ENCODE measurements around the gene NOP10. TPM values are rescaled to one million over a fixed set of nuclear protein-coding genes. Genes with fewer than 3 reads are reported as not detected.

The NOP10 gene
- total and polyA plus RNA-seq, 2 of the 8 experiments (the other 6 are each of a cell fraction or from before 2014, with no cell fraction given) = 285 to 981 TPM

DNA sequence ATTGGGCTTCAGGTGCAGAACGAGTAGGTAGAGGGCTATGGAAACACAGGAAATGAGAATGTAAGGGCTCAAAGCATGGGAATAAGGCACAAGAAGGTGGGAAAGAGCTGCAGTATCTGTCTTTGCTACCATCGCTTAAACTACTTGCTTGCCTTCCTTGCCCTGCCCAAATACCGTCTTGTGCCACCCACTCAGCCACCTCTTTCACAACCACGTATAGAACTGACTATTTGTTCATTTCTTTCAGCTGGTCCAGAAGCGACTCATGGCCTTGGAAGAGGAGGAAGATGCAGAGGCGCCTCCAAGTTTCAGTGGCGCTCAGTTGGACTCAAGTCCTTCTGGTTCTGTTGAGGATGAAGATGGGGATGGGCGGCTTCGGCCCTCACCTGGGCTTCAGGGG, 12.3 kb upstream of the NOP10 start:
- peaks cover 7 to 33% (median 23%) of the 10 kb centered on the region in 4 experiments for H3K36me3 ChIP-seq (ENCODE audit: control insufficient read depth in 2 of 4, insufficient read depth in 4 of 4, low read length in 3 of 4)
- H3K4ac ChIP-seq (replicated peaks; ENCODE audit: insufficient read length, low read depth, low read length) = no peak overlapping the region
- H4K20me1 ChIP-seq (replicated peaks in 1 of 2; ENCODE audit: control insufficient read depth in 1 of 2, insufficient read depth in 2 of 2, low read length in 2 of 2) = peaks cover 0 to 6% of the 10 kb centered on the region in 2 experiments
- H3K9me3 ChIP-seq (ENCODE audit: insufficient read depth in 2 of 2, low read depth in 1 of 2, low read length in 1 of 2) = no peaks in the 10 kb centered on the region
- FAIRE-seq (no peak), DNase-seq (ENCODE audit: low read depth in 1 of 2, low spot score in 2 of 2) (no peak)
- H3K4me3 ChIP-seq (ENCODE audit: extremely low read depth in 1 of 4, insufficient read depth in 2 of 4, low read depth in 3 of 4, low read length in 4 of 4) = no peak overlapping the region
- H3K79me2 ChIP-seq (ENCODE audit: control insufficient read depth in 1 of 2, insufficient read depth in 2 of 2, low read length in 2 of 2) = no peaks in the 10 kb centered on the region
- H3K4me2 ChIP-seq (ENCODE audit: insufficient read depth in 1 of 2, low read depth in 2 of 2, low read length in 2 of 2) = no peak overlapping the region
- H2AFZ ChIP-seq (ENCODE audit: low read length) = no peak overlapping the region
- no peak overlapping the region for H3K9ac ChIP-seq (replicated peaks in 1 of 4; ENCODE audit: extremely low read depth in 1 of 4, low read depth in 3 of 4, low read length in 3 of 4)
- no peak overlapping the region for H3K14ac ChIP-seq (ENCODE audit: insufficient read length)
- no peak overlapping the region for H3K56ac ChIP-seq (replicated peaks; ENCODE audit: insufficient read length, low read depth, low read length)
- no peaks in the 10 kb centered on the region for H3K79me1 ChIP-seq (ENCODE audit: low read depth, low read length)
- no peak overlapping the region for H3K18ac ChIP-seq (ENCODE audit: extremely low read depth, low read length)
- no peak overlapping the region for H4K5ac ChIP-seq (ENCODE audit: insufficient read length, low read depth, low read length)
- no peak overlapping the region for H2BK15ac ChIP-seq (ENCODE audit: low read length)
- H4K8ac ChIP-seq (ENCODE audit: extremely low read depth, insufficient read depth, low read length) = no peak overlapping the region
- no peak overlapping the region for H3K27ac ChIP-seq (ENCODE audit: low read depth, low read length)
- no peaks in the 10 kb centered on the region for H3K23me2 ChIP-seq (ENCODE audit: low read depth, low read length)
- no peak overlapping the region for H2BK12ac ChIP-seq (ENCODE audit: low read depth, low read length)
- H4K91ac ChIP-seq (replicated peaks; ENCODE audit: insufficient read length, low read length) = no peak overlapping the region
- H2BK120ac ChIP-seq (replicated peaks; ENCODE audit: low read depth, low read length) = no peak overlapping the region
- H2AK5ac ChIP-seq (ENCODE audit: low read depth, low read length) = no peak overlapping the region
- ChIA-PET CTCF (ENCODE audit: partially characterized antibody) (interaction anchor here (0.9 to 2.6 kb wide), 6 partner anchors 10 to 246 kb away, joined by 3 to 9 read pairs (median 4); partner anchors contain the start of genes LPCAT4, NOP10 and NUTM1), POLR2A (ENCODE audit: partially characterized antibody) (interaction anchor here (1.0 to 3.6 kb wide), 4 partner anchors 10 to 18 kb away, joined by 3 to 18 read pairs (median 7); partner anchors contain the start of genes LPCAT4, NOP10 and NUTM1)
- peaks cover 2 to 8% (median 5%) of the 10 kb centered on the region in 4 experiments; a peak in 5 of 7 replicates for H3K4me1 ChIP-seq (replicated peaks in 1 of 4; ENCODE audit: control insufficient read depth in 3 of 4, insufficient read depth in 4 of 4, low read length in 3 of 4)
- H2BK5ac ChIP-seq (ENCODE audit: low read depth, low read length) = no peak overlapping the region
- no peak overlapping the region for H3K23ac ChIP-seq (ENCODE audit: insufficient read length)
- no peak overlapping the region for H2BK20ac ChIP-seq (ENCODE audit: low read length)
- WGBS, 2 experiments (ENCODE audit: extremely low coverage in 1 of 2, insufficient coverage in 1 of 2, insufficient read length in 1 of 2, insufficient replicate concordance in 2 of 2, low coverage in 1 of 2, low lambda C conversion rate in 2 of 2, missing lambda C conversion rate in 1 of 2) = 88% methylated on average over 9 of the region's 9 CpGs; no CpG with 5 or more reads in 1 of the 2 experiments
- no peaks in the 10 kb centered on the region for H3K27me3 ChIP-seq (replicated peaks in 1 of 4; ENCODE audit: control insufficient read depth in 3 of 4, extremely low read depth in 1 of 4, insufficient read depth in 3 of 4, low read length in 3 of 4)
- TF ChIP-seq POLR2A (IDR thresholded peaks at IDR 0.05; ENCODE audit: control extremely low read depth in 1 of 2, low read depth in 2 of 2, low read length in 2 of 2) = no peak
- TF ChIP-seq CHD1 (IDR thresholded peaks at IDR 0.05; ENCODE audit: low read depth, low read length) = no peak
- TF ChIP-seq USF2 (IDR thresholded peaks at IDR 0.05; ENCODE audit: low read length) = no peak
- TF ChIP-seq SAP30 (IDR thresholded peaks at IDR 0.05; ENCODE audit: insufficient read depth, insufficient replicate concordance, low read length) = no peak
- TF ChIP-seq RNF2 (IDR thresholded peaks at IDR 0.05; ENCODE audit: borderline replicate concordance, low read depth, low read length, missing control alignments, poor library complexity, severe bottlenecking) = no peak
- TF ChIP-seq SRF (IDR thresholded peaks at IDR 0.05; ENCODE audit: low read depth, low read length) = no peak
- no peak for TF ChIP-seq CHD2 (IDR thresholded peaks at IDR 0.05; ENCODE audit: low read length)
- TF ChIP-seq POLR2AphosphoS5 (IDR thresholded peaks at IDR 0.05; ENCODE audit: low read depth, low read length) = no peak
- no peak for TF ChIP-seq JUND (IDR thresholded peaks at IDR 0.05; ENCODE audit: low read length)
- no peak for TF ChIP-seq EGR1 (IDR thresholded peaks at IDR 0.05; ENCODE audit: borderline replicate concordance, low read depth, low read length)

Data from H1 (cell line).